OCI-LY3 (cell line): ENCODE results near the gene ABCD4.
"Not testable (repeated sequence)": the region's sequence is repeated elsewhere in the genome, so short reads cannot be mapped to it uniquely, and the experiment has no call there.

ENCODE experiments used
- H2AFZ ChIP-seq: fragments of 200-600, 300-600 bp; shearing (Covaris generic); 2 replicates; pipeline ENCODE4 v1.6.0; 2014; ENCODE audit warnings: antibody characterized with exemption, low read depth, low read length
- H3K27ac ChIP-seq: fragments of 200-600, 300-600 bp; sonication (generic); 2 replicates; pipeline ENCODE4 v1.5.1; 2014; ENCODE audit warnings: mild to moderate bottlenecking, low read length, moderate library complexity, mixed read lengths
- H3K27me3 ChIP-seq: fragments of 200-600, 300-600 bp; sonication (generic); 2 replicates; pipeline ENCODE4 v1.6.1; 2014; ENCODE audit warnings: low read depth, low read length, mixed read lengths
- H3K36me3 ChIP-seq: fragments of 200-600, 300-600 bp; sonication (generic); replicated peaks from 2 replicates; pipeline ENCODE3; 2014; ENCODE audit warnings: low read depth, low read length, mixed read lengths
- H3K4me1 ChIP-seq: fragments of 300-600, 200-600 bp; sonication (generic); 2 replicates; pipeline ENCODE4 v1.6.1; 2014; ENCODE audit warnings: low read length, mixed read lengths
- H3K4me2 ChIP-seq: fragments of 200-600, 300-600 bp; sonication (generic); 2 replicates; pipeline ENCODE4 v1.6.1; 2014; ENCODE audit warnings: low read length, mixed read lengths
- H3K4me3 ChIP-seq: fragments of 300-600, 200-600 bp; sonication (generic); 2 replicates; pipeline ENCODE4 v1.5.1; 2014; ENCODE audit warnings: antibody characterized with exemption, mild to moderate bottlenecking, low read length, moderate library complexity
- H3K79me2 ChIP-seq: fragments of 300-600, 200-600 bp; shearing (Covaris generic); 2 replicates; pipeline ENCODE4 v1.6.1; 2014; ENCODE audit warnings: mild to moderate bottlenecking, low read length, mixed read lengths
- H3K9ac ChIP-seq: fragments of 300-600, 200-600 bp; shearing (Covaris generic); 2 replicates; pipeline ENCODE4 v1.6.0; 2014; ENCODE audit warnings: mild to moderate bottlenecking, low read length, moderate library complexity
- H3K9me3 ChIP-seq: fragments of 200-600, 300-600 bp; shearing (Covaris generic); 2 replicates; pipeline ENCODE4 v1.6.1; 2014; ENCODE audit warnings: low read length, mixed read lengths; ENCODE audit not compliant: insufficient read depth
- H4K20me1 ChIP-seq: fragments of 200-600, 300-600 bp; sonication (generic); 2 replicates; pipeline ENCODE4 v1.6.1; 2016; ENCODE audit warnings: low read length, mixed read lengths; ENCODE audit not compliant: insufficient read depth
- EZH2phosphoT487 ChIP-seq: fragments of 200-600 bp; shearing (Covaris generic); IDR thresholded peaks from 2 replicates; pipeline ENCODE4 v1.6.1; 2018; ENCODE audit warnings: antibody characterized with exemption, mixed run types, low read depth
- TF ChIP-seq, protein P1 (sequence below): fragments of 200-600, 300-600 bp; sonication (generic); IDR thresholded peaks from 2 replicates; pipeline ENCODE4 v1.5.1; 2014; ENCODE audit warnings: antibody characterized with exemption, low read length, low read depth

The ABCD4 gene

GRCh38 chr14:74346341-74346740 lies 43.6 kb upstream of the ABCD4 start:
- no peaks in the 10 kb centered on the region for H3K79me2 ChIP-seq
- H2AFZ ChIP-seq, result no peak overlapping the region
- H3K27me3 ChIP-seq, result peaks cover 7% of the 10 kb centered on the region; the same call in 1 of the 2 replicates
- no peaks in the 10 kb centered on the region for H3K36me3 ChIP-seq
- no peak overlapping the region for H3K4me3 ChIP-seq
- H3K27ac ChIP-seq, result no peak overlapping the region
- H3K4me2 ChIP-seq, result no peak overlapping the region
- H3K4me1 ChIP-seq, result no peaks in the 10 kb centered on the region
- no peak overlapping the region for H3K9ac ChIP-seq
- TF ChIP-seq EZH2phosphoT487, result no peak
- TF ChIP-seq, protein P1, sequence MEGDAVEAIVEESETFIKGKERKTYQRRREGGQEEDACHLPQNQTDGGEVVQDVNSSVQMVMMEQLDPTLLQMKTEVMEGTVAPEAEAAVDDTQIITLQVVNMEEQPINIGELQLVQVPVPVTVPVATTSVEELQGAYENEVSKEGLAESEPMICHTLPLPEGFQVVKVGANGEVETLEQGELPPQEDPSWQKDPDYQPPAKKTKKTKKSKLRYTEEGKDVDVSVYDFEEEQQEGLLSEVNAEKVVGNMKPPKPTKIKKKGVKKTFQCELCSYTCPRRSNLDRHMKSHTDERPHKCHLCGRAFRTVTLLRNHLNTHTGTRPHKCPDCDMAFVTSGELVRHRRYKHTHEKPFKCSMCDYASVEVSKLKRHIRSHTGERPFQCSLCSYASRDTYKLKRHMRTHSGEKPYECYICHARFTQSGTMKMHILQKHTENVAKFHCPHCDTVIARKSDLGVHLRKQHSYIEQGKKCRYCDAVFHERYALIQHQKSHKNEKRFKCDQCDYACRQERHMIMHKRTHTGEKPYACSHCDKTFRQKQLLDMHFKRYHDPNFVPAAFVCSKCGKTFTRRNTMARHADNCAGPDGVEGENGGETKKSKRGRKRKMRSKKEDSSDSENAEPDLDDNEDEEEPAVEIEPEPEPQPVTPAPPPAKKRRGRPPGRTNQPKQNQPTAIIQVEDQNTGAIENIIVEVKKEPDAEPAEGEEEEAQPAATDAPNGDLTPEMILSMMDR, result no peak
- H3K9me3 ChIP-seq, result no peaks in the 10 kb centered on the region
- no peaks in the 10 kb centered on the region for H4K20me1 ChIP-seq

GRCh38 chr14:74333909-74334308 lies 31.2 kb upstream of the ABCD4 start:
- Histone ChIP-seq H4K20me1 (no peaks in the 10 kb centered on the region), H3K27ac (no peak overlapping the region), H3K4me1 (no peaks in the 10 kb centered on the region), H3K9ac (no peak overlapping the region), H3K27me3 (0 out of 2 replicates have a peak, but pooled peaks cover 5% of the 10 kb centered on the region), H3K4me2 (no peak overlapping the region), H3K36me3 (no peaks in the 10 kb centered on the region), H3K9me3 (no peaks in the 10 kb centered on the region), H2AFZ (no peak overlapping the region), H3K79me2 (no peaks in the 10 kb centered on the region), H3K4me3 (no peak overlapping the region)
- no peak for TF ChIP-seq EZH2phosphoT487
- TF ChIP-seq, protein P1, result no peak

DNA sequence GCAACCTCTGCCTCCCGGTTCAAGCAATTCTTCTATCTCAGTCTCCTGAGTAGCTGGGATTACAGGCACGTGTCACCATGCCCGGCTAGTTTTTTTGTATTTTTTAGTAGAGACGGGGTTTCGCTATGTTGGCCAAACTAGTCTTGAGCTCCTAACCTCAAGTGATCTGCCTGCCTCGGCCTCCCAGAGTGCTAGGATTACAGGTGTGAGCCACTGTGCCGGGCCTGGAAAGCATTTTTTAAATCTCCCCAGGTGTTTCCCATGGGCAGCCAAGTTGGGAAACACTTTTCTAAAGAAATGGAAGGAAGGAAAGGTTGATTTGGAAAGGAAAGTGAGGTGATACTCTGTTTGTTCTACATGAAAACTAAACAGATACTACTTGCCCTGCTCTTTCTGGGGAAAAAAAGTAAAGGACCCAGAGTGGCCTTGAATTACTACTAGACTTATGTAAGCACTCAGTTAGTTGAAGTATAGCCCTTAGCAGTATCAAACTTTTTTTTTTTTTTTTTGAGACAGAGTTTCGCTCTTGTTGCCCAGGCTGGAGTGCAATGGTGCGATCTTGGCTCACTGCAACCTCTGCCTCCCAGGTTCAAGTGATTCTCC lies 27.3 kb upstream of the ABCD4 start:
- H3K27me3 ChIP-seq, result peaks cover 11% of the 10 kb centered on the region
- H3K9me3 ChIP-seq, H2AFZ ChIP-seq, H3K27ac ChIP-seq, H3K9ac ChIP-seq, H3K79me2 ChIP-seq, H4K20me1 ChIP-seq, H3K4me3 ChIP-seq, H3K4me2 ChIP-seq, H3K36me3 ChIP-seq, H3K4me1 ChIP-seq: not testable (repeated sequence)

GRCh38 chr14:74326369-74327152 lies 23.8 kb upstream of the ABCD4 start:
- Histone ChIP-seq H4K20me1 (no peaks in the 10 kb centered on the region), H3K9ac (no peak overlapping the region), H3K4me2 (no peak overlapping the region), H3K4me3 (no peak overlapping the region), H2AFZ (no peak overlapping the region), H3K27ac (no peak overlapping the region), H3K79me2 (no peaks in the 10 kb centered on the region), H3K4me1 (no peaks in the 10 kb centered on the region), H3K27me3 (peaks cover 11% of the 10 kb centered on the region), H3K9me3 (no peaks in the 10 kb centered on the region), H3K36me3 (no peaks in the 10 kb centered on the region)
- TF ChIP-seq EZH2phosphoT487, result no peak
- TF ChIP-seq, protein P1, result no peak
